ENCODE results near the gene MYO19.

DNA sequence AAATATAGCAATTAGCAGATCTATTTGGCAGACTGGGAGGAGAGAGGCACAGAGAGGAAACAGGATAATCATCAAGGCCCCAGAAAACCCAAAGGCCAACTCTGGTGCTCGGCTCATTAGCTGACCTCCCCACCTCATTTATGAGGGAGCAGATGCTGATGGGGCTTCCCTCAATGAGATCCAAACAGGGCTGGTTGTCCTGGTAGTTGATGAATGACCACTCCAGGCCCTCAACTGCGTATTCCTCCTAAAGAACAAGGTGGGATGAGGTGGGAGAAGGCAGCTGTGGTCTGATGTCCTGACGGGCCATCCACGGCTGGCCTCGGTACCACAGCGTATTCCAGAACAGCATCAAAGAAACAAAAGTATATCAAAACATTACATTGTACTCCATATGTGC is 27.4 kb downstream of the MYO19 start:
- TF ChIP-seq, protein P1, sequence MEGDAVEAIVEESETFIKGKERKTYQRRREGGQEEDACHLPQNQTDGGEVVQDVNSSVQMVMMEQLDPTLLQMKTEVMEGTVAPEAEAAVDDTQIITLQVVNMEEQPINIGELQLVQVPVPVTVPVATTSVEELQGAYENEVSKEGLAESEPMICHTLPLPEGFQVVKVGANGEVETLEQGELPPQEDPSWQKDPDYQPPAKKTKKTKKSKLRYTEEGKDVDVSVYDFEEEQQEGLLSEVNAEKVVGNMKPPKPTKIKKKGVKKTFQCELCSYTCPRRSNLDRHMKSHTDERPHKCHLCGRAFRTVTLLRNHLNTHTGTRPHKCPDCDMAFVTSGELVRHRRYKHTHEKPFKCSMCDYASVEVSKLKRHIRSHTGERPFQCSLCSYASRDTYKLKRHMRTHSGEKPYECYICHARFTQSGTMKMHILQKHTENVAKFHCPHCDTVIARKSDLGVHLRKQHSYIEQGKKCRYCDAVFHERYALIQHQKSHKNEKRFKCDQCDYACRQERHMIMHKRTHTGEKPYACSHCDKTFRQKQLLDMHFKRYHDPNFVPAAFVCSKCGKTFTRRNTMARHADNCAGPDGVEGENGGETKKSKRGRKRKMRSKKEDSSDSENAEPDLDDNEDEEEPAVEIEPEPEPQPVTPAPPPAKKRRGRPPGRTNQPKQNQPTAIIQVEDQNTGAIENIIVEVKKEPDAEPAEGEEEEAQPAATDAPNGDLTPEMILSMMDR (conservative IDR thresholded peaks at IDR 0.05; ENCODE audit: low read length) = no peak
- TF ChIP-seq EZH2phosphoT487 (IDR thresholded peaks at IDR 0.05; ENCODE audit: borderline replicate concordance) = no peak
